ENCODE data around the gene UBA1. TPM values are rescaled to one million over a fixed set of nuclear protein-coding genes. Genes with fewer than 3 reads are reported as not detected.

The UBA1 gene
- total and polyA plus RNA-seq, 2 of the 13 experiments (the other 11 are each of a cell fraction or from before 2014, with no cell fraction given): 93.3 to 129 TPM

GRCh38 chrX:47235691-47236103, 42.1 kb downstream of the UBA1 start (continued):
- TF ChIP-seq ZNF251 (CRISPR knock-in tag; IDR thresholded peaks at IDR 0.05): no peak
- peak in 1 of 2 experiments; percentile 53; a peak in 1 of 4 replicates for TF ChIP-seq EP300 (IDR thresholded peaks at IDR 0.05; ENCODE audit: low read depth in 2 of 2, low read length in 2 of 2)
- TF ChIP-seq EP300 (CRISPR knock-in tag; IDR thresholded peaks at IDR 0.05; ENCODE audit: borderline replicate concordance): peak; percentile 58; the same call in 1 of the 2 replicates
- TF ChIP-seq BCL3 (CRISPR knock-in tag; IDR thresholded peaks at IDR 0.05): no peak
- TF ChIP-seq ZNF646 (CRISPR knock-in tag; IDR thresholded peaks at IDR 0.05): no peak
- TF ChIP-seq ZMYM3 (CRISPR knock-in tag; IDR thresholded peaks at IDR 0.05): no peak
- TF ChIP-seq REPIN1 (CRISPR knock-in tag; IDR thresholded peaks at IDR 0.05; ENCODE audit: borderline replicate concordance, low read depth): no peak
- peak; percentile 57 for TF ChIP-seq ARID5B (CRISPR knock-in tag; IDR thresholded peaks at IDR 0.05)
- peak; percentile 54 for TF ChIP-seq ATF7 (IDR thresholded peaks at IDR 0.05)
- no peak for TF ChIP-seq ATF7 (CRISPR knock-in tag; IDR thresholded peaks at IDR 0.05)
- TF ChIP-seq ZNF776 (CRISPR knock-in tag; IDR thresholded peaks at IDR 0.05): no peak
- no peak for TF ChIP-seq HOXA9 (CRISPR knock-in tag; IDR thresholded peaks at IDR 0.05; ENCODE audit: borderline replicate concordance)
- TF ChIP-seq ZNF703 (CRISPR knock-in tag; IDR thresholded peaks at IDR 0.05; ENCODE audit: borderline replicate concordance): no peak
- no peak for TF ChIP-seq MIER2 (CRISPR knock-in tag; IDR thresholded peaks at IDR 0.05)
- 0 out of 2 replicates have a peak, but pooled peaks have one; percentile 21 for TF ChIP-seq ATF1 (CRISPR knock-in tag; IDR thresholded peaks at IDR 0.05)
- no peak for TF ChIP-seq XRCC5 (optimal IDR thresholded peaks at IDR 0.05; ENCODE audit: low read length)
- no peak for TF ChIP-seq CREB3 (CRISPR knock-in tag; IDR thresholded peaks at IDR 0.05)
